HUES48 (cell line): ENCODE measurements around the gene SUSD6.

Experiments
- H3K27ac ChIP-seq: one replicate; pipeline ENCODE4 v1.7.0; 2013; ENCODE audit warnings: low read depth, low read length, inconsistent platforms
- H3K27me3 ChIP-seq: 2 replicates; pipeline ENCODE4 v1.6.1; 2013; ENCODE audit warnings: mild to moderate bottlenecking, low read length; ENCODE audit not compliant: control insufficient read depth, insufficient read depth
- H3K36me3 ChIP-seq: 2 replicates; pipeline ENCODE4 v1.6.1; 2013; ENCODE audit warnings: low read length; ENCODE audit not compliant: control insufficient read depth, insufficient read depth
- H3K4me1 ChIP-seq: 2 replicates; pipeline ENCODE4 v1.6.1; 2013; ENCODE audit warnings: mild to moderate bottlenecking, low read length; ENCODE audit not compliant: control insufficient read depth, insufficient read depth
- H3K4me3 ChIP-seq: 2 replicates; pipeline ENCODE4 v1.5.1; 2013; ENCODE audit warnings: mild to moderate bottlenecking, low read depth, low read length
- H3K9ac ChIP-seq: 2 replicates; pipeline ENCODE4 v1.6.1; 2013; ENCODE audit warnings: mild to moderate bottlenecking, low read depth, low read length, moderate library complexity
- H3K9me3 ChIP-seq: 2 replicates; pipeline ENCODE4 v1.6.1; 2013; ENCODE audit warnings: low read length; ENCODE audit not compliant: control insufficient read depth, insufficient read depth

Gene SUSD6

DNA sequence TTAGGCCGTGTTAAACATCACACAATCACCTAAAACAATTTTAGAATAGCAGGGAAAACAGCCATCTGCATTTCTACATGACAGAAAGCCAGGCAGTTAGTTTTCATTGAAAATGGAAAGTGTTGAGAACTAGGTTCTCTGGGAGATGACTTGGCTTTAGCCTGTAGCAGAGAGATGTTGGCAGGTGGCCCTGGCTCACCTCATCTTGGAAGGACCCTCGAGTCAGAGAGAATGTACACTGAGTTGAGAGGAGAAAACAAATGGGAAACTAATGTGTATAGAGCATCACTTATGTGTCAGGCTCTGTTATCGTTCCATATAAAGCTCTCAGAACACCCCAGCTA lies 51.9 kb downstream of the SUSD6 start:
- no peaks in the 10 kb centered on the region for H3K36me3 ChIP-seq
- H3K9me3 ChIP-seq = no peaks in the 10 kb centered on the region
- no peak overlapping the region for H3K9ac ChIP-seq
- H3K27me3 ChIP-seq = no peaks in the 10 kb centered on the region
- peaks cover 27% of the 10 kb centered on the region for H3K4me1 ChIP-seq
- H3K27ac ChIP-seq = no peak overlapping the region
- H3K4me3 ChIP-seq = no peak overlapping the region

DNA sequence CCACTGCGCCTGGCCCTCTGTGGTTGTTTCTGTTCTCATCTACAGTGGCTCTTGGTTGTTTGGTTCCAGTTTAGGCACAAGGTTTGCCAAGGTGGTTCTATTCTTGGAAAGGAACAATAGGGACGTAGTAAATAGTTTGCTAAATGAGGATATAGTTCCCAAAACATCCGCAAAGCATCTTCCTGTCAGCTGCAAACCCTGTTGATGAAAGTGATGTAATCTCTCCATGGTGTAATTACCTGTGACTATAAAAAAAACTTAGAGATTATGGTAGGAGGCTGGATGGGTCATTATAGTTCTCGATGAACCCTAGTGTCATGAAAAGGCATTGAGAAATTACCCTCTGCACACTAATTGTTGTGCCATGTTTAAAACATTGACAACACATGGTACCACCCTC lies 52.9 kb downstream of the SUSD6 start:
- Histone ChIP-seq H3K36me3 (no peaks in the 10 kb centered on the region), H3K4me3 (no peak overlapping the region), H3K9me3 (no peaks in the 10 kb centered on the region), H3K27ac (no peak overlapping the region), H3K4me1 (peaks cover 19% of the 10 kb centered on the region), H3K9ac (no peak overlapping the region), H3K27me3 (no peaks in the 10 kb centered on the region)

DNA sequence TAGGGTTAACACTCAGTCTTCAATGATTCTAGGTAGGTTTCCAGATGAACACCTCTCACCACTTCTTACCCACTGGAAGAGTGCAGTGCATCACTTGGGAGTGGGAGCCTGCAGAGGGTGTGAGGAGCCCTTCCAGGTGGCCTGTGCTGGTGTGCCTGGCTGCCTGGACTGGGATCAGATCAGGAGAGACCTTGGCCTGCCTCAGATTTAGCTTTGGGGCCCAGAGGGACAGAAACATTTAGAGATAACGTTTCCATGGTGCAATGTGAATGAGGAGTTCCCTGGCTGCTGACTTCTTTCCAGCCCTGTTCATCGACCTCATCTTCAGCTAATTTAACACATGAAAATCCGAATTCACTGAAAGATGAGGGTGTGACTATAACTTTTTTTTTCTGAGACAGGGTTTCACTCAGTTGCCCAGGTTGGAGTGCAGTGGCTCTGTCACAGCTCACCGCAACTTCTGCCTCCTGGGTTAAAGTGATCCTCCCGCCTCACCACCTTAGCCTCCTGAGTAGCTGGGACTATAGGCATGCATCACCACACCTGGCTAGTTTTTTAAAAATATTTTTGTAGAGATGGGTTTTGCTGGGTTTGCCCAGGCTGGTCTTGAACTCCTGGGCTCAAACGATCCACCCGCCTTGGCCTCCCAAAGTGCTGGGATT lies 53.6 kb downstream of the SUSD6 start:
- H3K9ac ChIP-seq = no peak overlapping the region
- no peaks in the 10 kb centered on the region for H3K27me3 ChIP-seq
- H3K4me3 ChIP-seq = no peak overlapping the region
- H3K4me1 ChIP-seq = peaks cover 19% of the 10 kb centered on the region
- no peaks in the 10 kb centered on the region for H3K36me3 ChIP-seq
- H3K27ac ChIP-seq = no peak overlapping the region
- H3K9me3 ChIP-seq = no peaks in the 10 kb centered on the region

- no peak overlapping the region for H3K9ac ChIP-seq
- H3K4me3 ChIP-seq = no peak overlapping the region
- no peak overlapping the region for H3K27ac ChIP-seq
- no peaks in the 10 kb centered on the region for H3K27me3 ChIP-seq
- H3K4me1 ChIP-seq = peaks cover 18% of the 10 kb centered on the region
- H3K9me3 ChIP-seq = no peaks in the 10 kb centered on the region
- H3K36me3 ChIP-seq = no peaks in the 10 kb centered on the region
These were observed 54.2 kb downstream of the SUSD6 start for GRCh38 chr14:69665631-69666030.

DNA sequence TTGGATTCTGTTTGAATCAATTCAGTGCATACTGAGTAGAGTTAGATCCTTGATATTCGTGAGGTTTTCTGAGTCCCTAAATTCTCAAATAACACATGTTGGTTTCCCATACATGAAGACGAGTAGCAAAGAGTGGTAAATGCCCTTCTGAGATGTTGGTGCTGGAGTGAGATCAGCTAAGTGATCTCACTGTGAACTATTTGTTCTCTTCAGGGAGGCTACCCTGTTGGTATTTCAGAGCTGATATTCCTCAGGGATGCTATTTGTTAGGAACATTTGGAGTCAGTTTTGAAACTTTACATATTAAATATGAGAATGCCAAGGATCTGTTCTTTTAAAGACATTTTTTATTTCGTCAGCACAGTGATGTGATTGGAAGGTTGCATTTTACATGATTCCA lies 54.7 kb downstream of the SUSD6 start:
- no peak overlapping the region for H3K9ac ChIP-seq
- no peaks in the 10 kb centered on the region for H3K27me3 ChIP-seq
- no peak overlapping the region for H3K4me3 ChIP-seq
- H3K27ac ChIP-seq = no peak overlapping the region
- peaks cover 13% of the 10 kb centered on the region for H3K4me1 ChIP-seq
- H3K9me3 ChIP-seq = no peaks in the 10 kb centered on the region
- no peaks in the 10 kb centered on the region for H3K36me3 ChIP-seq

DNA sequence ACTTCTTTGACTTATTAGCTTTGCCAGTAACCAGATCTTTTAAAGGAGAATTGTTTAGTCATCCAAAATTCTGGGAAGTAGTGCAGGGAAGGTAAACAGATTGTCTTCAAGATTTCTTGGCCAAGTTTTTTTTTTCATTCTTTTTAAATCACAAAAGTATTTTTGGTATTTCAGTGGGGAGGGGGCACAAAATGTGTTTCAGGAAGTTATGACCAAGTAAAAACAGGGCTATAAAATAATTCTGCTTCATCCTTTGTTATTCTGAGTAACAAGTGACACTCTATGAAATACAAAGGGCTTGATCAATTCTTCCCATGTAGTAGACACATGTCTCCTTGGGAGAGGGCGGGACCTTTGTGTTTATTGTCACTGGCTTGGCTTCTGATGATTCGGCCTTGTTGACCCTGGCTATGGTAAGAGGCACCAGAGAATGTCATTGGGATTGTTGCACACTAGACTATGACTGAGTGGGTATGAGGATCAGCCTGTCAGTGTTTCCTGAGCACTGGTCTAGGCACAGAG lies 55.4 kb downstream of the SUSD6 start:
- H3K4me3 ChIP-seq = no peak overlapping the region
- H3K36me3 ChIP-seq = no peaks in the 10 kb centered on the region
- H3K27me3 ChIP-seq = no peaks in the 10 kb centered on the region
- H3K9me3 ChIP-seq = no peaks in the 10 kb centered on the region
- no peak overlapping the region for H3K27ac ChIP-seq
- H3K9ac ChIP-seq = no peak overlapping the region
- peaks cover 8% of the 10 kb centered on the region; the same call in 1 of the 2 replicates for H3K4me1 ChIP-seq

GRCh38 chr14:69667938-69668335 lies 56.5 kb downstream of the SUSD6 start:
- Histone ChIP-seq H3K4me1 (peaks cover 5% of the 10 kb centered on the region; the same call in 1 of the 2 replicates), H3K27me3 (no peaks in the 10 kb centered on the region), H3K36me3 (no peaks in the 10 kb centered on the region), H3K9ac (no peak overlapping the region), H3K9me3 (no peaks in the 10 kb centered on the region), H3K27ac (no peak overlapping the region), H3K4me3 (no peak overlapping the region)

DNA sequence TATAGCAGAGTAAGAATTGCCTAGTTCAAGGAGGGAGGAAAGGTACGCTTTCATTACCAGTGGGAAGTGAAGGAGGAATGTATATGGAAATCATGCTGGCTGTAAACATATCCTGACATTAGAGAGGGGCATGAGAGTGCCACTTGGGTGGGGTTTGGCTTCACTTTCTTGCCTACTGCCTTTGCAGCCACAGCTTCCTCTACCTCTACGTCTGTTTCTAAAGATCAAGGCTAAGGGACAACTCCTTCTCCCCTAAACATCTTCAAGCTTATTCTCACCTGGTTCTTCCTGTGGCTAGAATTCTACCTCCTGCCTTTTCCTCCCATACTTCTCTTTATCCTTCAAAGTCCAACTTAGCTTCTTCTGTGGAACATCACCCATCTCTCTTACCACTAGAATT lies 58.0 kb downstream of the SUSD6 start:
- Histone ChIP-seq H3K4me3 (no peak overlapping the region), H3K36me3 (no peaks in the 10 kb centered on the region), H3K9ac (no peak overlapping the region), H3K9me3 (no peaks in the 10 kb centered on the region), H3K27me3 (no peaks in the 10 kb centered on the region), H3K27ac (no peak overlapping the region), H3K4me1 (peaks cover 4% of the 10 kb centered on the region; the same call in 1 of the 2 replicates)

DNA sequence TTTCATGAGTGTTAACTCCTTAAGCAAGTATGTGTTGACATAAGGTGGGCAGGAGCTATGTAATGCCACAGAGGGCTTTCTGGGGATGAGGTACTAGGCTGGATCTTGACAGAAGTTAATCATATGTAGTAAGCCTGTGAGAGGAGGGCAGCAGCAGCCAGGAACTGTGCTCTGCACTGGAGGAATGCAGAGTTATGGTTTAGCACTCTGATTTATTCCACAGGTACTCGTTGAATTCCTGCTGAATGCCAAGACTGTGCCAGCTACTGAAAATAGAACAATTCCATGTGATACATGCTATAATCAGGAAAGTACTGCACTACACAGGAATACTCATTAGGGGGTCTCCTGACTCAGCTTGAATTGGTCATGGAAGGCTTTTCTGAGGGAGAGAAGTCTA lies 58.7 kb downstream of the SUSD6 start:
- Histone ChIP-seq H3K9me3 (no peaks in the 10 kb centered on the region), H3K9ac (no peak overlapping the region), H3K36me3 (no peaks in the 10 kb centered on the region), H3K4me1 (peaks cover 4% of the 10 kb centered on the region; the same call in 1 of the 2 replicates), H3K27me3 (no peaks in the 10 kb centered on the region), H3K4me3 (no peak overlapping the region), H3K27ac (no peak overlapping the region)

GRCh38 chr14:69671365-69672030 lies 60.1 kb downstream of the SUSD6 start:
- H3K4me3 ChIP-seq = no peak overlapping the region
- H3K27me3 ChIP-seq = no peaks in the 10 kb centered on the region
- peaks cover 4% of the 10 kb centered on the region; the same call in 1 of the 2 replicates for H3K4me1 ChIP-seq
- no peak overlapping the region for H3K9ac ChIP-seq
- H3K27ac ChIP-seq = no peak overlapping the region
- H3K9me3 ChIP-seq = no peaks in the 10 kb centered on the region
- H3K36me3 ChIP-seq = no peaks in the 10 kb centered on the region

DNA sequence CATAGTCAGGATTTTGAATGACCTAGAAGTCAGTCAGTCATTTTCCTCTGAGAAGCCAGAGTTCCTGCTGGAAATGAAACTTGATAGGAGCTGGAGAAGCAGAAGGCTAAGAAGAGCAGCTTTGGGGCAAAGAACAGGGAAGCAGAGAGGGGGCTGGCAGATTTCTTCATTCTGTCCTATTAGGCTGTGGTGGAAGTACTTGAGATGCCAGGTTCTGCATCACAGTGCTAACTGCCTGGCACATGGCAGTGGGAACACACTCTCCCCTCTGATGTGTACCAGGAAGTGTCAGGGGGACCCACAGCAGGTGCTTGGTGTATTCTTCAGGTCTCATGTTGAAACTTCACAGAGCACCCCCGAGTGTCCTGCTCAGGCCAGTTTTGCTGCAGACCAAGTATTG lies 61.0 kb downstream of the SUSD6 start:
- no peak overlapping the region for H3K4me3 ChIP-seq
- H3K4me1 ChIP-seq = peaks cover 4% of the 10 kb centered on the region; the same call in 1 of the 2 replicates
- no peak overlapping the region for H3K27ac ChIP-seq

More for the DNA sequence above, 61.0 kb downstream of the SUSD6 start:
- no peaks in the 10 kb centered on the region for H3K9me3 ChIP-seq
- no peaks in the 10 kb centered on the region for H3K27me3 ChIP-seq
- no peaks in the 10 kb centered on the region for H3K36me3 ChIP-seq
- no peak overlapping the region for H3K9ac ChIP-seq
